T1000 (cell line): ENCODE data around the gene TM9SF3.

Source experiments
- DNase-seq: peaks from one replicate; lab custom pipeline; 2025; ENCODE audit warnings: mixed read lengths; lab: John Stamatoyannopoulos, UW

The TM9SF3 gene

GRCh38 chr10:96470116-96470743, 116.6 kb downstream of the TM9SF3 start:
- DNase-seq, result no peak

DNA sequence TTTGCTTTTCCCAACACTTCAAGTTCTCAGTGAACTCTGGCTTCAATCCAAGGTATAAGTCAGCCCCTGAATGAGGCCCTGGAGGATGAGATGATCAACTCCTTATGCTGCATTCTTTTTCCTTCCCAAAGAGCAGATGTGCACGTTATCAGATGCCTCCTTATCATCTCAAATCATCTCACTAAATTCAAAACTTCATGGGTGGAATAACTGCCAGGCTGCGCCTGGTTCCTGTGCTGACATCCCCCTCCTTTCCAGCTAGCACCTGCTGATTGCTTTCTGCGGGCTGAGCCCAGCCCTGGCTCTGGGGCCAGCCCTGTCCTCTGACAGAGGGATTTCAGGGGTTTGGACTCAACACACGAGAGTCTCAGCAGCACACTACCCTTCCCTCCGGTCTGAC, 118.0 kb downstream of the TM9SF3 start:
- DNase-seq, result no peak
